GM19043 (cell line): Measurements from ENCODE around the gene ATF3.
"Not testable (repeated sequence)": the region's sequence is repeated elsewhere in the genome, so short reads cannot be mapped to it uniquely, and the experiment has no call there.

Experiments
- ATAC-seq: cut with Tn5 transposase; IDR thresholded peaks from one replicate; pipeline ENCODE4 v1.9.1; 2021; ENCODE audit warnings: low read depth; ENCODE audit not compliant: unreplicated experiment

ATF3 gene

DNA sequence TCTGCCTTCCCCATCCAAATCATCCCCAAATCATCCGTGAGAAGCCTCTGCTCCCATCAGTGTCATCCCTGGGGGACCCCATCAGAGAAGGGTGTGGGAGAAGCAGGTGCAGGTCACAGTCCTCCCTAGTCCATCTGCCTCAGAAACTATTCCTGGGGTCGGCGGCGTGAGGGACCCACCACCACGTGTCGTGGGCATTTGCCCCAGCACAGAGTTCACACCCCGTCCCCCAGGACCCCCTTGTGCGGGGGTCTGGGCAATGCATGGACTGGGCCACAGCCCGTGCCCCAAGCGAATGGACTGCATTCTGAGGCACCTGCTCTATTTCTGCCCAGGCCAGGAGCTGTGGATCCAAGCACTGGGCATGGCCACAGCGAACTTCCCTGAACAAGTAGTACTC lies 38.4 kb downstream of the ATF3 start:
- ATAC-seq = no peak

DNA sequence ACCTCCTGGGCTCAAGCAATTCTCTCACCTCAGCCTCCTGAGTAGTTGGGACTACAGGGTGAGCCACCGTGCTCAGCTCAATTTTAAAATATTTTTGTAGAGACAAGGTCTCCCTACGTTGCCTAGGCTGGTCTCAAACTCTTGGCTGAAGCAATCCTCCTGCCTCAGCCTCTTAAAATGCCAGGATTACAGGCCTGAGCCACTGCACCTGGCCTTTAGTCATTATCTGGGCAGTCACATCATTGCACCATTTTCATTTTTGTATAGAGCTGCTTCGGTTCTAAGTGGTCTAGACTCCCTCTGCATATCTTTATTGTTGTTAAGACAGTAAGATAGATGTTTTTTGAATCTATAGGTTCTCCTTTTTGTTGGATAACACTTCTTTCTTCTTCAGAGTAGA lies 39.9 kb downstream of the ATF3 start:
- ATAC-seq = no peak

DNA sequence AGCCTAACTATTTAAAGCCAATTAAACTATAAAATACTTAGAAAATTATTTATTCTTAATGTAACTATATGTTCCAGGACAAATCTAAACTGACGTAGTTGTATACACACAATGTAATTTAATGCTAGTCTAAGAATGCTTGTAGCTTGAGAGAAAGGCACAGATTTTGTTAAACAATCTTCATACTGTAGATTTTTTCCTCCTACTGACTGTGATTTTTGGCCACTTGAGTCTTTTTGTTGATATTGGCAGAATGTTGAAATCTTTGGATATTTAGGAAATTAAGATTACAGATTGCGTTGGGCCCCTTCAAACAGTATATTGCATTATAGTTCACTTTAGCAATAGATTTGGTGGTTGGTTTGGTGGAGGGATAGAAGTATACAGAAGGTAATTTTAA lies 40.5 kb downstream of the ATF3 start:
- ATAC-seq = no peak

DNA sequence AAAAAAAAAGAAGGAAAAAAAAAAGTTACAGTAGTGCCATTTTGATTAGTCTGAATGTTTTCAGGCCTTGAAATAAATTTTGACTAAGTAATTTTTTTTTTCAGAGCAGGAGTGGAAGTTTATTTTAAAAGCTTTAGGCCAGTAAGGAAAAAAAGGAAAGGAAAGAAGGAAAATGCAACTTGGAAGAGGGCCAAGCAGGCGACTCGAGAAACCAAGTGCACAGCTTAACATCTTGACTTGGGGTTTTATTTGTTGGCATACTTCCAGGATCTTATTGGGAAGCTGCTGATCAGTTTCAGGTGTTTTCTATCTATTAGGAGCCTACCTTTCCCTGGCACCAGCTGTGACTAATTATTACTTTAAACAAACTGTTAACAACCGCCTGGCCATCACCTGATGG lies 41.7 kb downstream of the ATF3 start:
- no peak for ATAC-seq

DNA sequence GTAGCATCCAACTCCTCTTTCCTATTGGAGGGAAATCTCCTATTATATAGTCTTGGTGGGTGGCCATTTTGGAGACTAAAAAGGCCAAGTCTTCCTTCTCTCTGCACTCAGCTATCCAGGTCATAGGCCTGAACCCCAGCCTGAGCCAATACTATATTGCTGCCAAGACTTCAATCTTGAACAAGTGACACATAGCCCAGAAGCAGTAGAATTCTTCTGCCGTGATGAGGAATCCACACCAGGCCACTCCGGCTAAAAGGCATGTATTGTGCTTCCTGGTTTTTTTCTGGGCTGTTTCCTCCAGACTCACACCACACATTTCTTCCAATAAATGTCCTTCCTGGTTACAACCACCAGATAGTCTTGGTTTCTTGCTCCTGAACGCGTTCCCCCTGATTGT lies 43.0 kb downstream of the ATF3 start:
- ATAC-seq = no peak

GRCh38 chr1:212651977-212652376 lies 43.4 kb downstream of the ATF3 start:
- no peak for ATAC-seq

- no peak for ATAC-seq
Observed at GRCh38 chr1:212652609-212653008, 44.0 kb downstream of the ATF3 start.

- no peak for ATAC-seq
Observed at GRCh38 chr1:212655668-212656440, 47.3 kb downstream of the ATF3 start.

GRCh38 chr1:212656730-212657129 lies 48.2 kb downstream of the ATF3 start:
- ATAC-seq = no peak

- not testable (repeated sequence) for ATAC-seq
Observed at GRCh38 chr1:212658250-212658649, 49.7 kb downstream of the ATF3 start.

GRCh38 chr1:212664409-212665199 lies 56.0 kb downstream of the ATF3 start:
- ATAC-seq = no peak

DNA sequence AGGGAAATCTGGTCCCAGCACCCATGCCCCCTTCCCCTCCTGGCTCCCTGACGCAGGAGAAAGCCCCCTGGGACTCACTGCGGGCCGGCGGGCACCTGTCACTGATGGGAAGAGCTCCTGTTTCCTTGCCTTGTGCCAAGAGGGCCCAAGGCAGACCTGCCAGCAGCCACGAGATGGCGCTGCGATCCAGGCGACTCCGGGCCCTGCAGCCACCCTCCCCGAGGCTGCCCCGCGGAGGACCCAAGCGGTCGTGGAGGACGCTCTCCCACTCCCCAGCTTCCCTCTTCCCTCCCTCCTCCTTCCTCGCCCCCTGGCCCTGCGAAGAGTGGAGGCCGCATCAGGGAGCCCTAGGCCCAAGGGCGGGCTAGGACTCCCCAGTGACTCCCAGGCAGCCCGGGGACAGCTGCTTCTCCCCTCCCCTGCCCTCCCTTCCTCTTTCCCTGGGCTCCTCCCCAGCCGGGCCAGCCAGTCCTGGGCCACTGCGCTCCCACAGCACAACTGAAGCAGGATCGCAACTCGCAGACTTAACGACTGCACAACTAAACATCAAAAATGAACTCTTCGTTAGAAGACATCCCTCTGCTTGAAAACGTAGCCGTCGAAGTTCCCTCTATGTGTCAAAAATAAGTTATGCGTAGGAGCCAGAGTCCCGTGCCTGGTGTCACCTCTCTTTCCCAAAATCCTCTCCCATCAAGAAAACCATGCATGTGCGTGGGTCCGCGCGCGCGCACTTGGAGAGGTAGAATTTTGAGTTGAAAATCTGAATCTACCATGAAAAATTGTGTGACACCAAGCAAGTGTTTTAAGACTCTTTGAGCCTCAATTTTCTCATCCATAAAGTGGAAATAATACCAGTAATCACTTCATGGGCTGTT lies 56.9 kb downstream of the ATF3 start:
- peak; percentile 71 for ATAC-seq

- no peak for ATAC-seq
Observed at GRCh38 chr1:212666116-212666775, 57.7 kb downstream of the ATF3 start.

- no peak for ATAC-seq
Observed at GRCh38 chr1:212667223-212668139, 58.9 kb downstream of the ATF3 start.

DNA sequence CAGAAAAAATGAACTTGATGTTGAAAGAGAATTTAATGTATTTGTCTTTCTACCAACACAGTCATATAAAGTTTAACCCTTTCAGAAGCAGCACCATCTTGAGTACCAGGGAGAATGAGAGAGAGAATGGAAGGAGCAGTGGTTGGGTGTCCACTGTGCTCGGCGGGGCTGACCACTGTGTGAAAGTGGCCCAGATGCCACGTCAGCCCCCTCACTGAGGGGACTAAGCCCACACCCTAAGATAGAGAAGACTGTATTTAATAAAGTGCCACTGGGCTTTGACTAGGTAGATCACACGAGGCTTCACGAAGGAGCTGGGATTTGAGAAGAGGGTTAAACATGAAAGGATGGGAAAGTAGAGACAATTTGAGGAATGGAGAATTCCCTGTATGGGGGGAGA lies 59.9 kb downstream of the ATF3 start:
- ATAC-seq = no peak

DNA sequence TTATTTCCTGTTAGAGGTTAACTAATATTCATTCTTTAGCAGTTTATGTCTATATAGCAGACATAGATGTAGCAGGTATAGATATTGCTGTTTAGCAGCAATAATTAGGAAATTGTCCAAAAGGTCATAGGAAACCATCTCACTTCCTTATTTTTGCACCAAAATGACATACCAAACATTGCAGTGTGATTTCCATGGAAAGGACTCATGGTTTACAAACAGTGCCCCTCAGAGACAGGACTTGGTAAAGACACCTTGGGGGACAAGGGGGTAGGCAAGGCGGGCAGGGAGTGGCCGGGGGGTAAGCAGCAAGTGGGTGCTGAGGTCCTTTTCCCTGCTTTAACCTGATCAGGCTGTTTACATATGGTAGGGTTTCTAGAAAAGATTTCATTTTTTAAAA lies 60.5 kb downstream of the ATF3 start:
- no peak for ATAC-seq

GRCh38 chr1:212669600-212669999 lies 61.0 kb downstream of the ATF3 start:
- no peak for ATAC-seq

GRCh38 chr1:212670301-212670700 lies 61.7 kb downstream of the ATF3 start:
- no peak for ATAC-seq
